Keratinocyte (primary cell): Measurements from ENCODE around the gene LRFN5.

Experiments
- CTCF ChIP-seq, 3 experiments: IDR thresholded peaks in 1 of 3; conservative IDR thresholded peaks in 1 of 3; optimal IDR thresholded peaks in 1 of 3; 2 replicates in 2 of 3; 3 replicates in 1 of 3; pipeline versions ENCODE3 to v1.5.1; 2011; ENCODE audit warnings: low read length in 3 of 3, mild to moderate bottlenecking in 3 of 3, moderate library complexity in 2 of 3, control low read depth in 1 of 3, inconsistent platforms in 1 of 3; ENCODE audit not compliant: insufficient read depth in 2 of 3; ENCODE audit errors: extremely low read depth in 1 of 3
- EZH2 ChIP-seq: IDR thresholded peaks from one replicate; pipeline ENCODE4 v1.6.1; 2012; ENCODE audit warnings: inconsistent platforms, mild to moderate bottlenecking, low read length, moderate library complexity

GRCh38 chr14:41605550-41606281 is 960 bp upstream of the LRFN5 start:
- TF ChIP-seq CTCF (optimal IDR thresholded peaks at IDR 0.05 in 1 of 3, IDR thresholded peaks at IDR 0.05 in 1 of 3, conservative IDR thresholded peaks at IDR 0.05 in 1 of 3; ENCODE audit: extremely low read depth in 1 of 3, insufficient read depth in 2 of 3, low read length in 3 of 3): no peak
- TF ChIP-seq EZH2: peak; percentile 87
